GM23338 (cell line): Measurements from ENCODE around the gene ZBTB34. TPM values are rescaled to one million over a fixed set of nuclear protein-coding genes. Genes with fewer than 3 reads are reported as not detected.

Experiments used
- ATAC-seq: fragments of 200-7000 bp; cut with Tn5 transposase; 3 replicates; pipeline ENCODE4 v1.9.1; 2020
- DNase-seq: peaks from one replicate; pipeline ENCODE4 v3.0.0-alpha.2; 2015; ENCODE audit warnings: low spot score
- H2AFZ ChIP-seq: fragments of 200-600 bp; sonication (generic); 2 replicates; pipeline ENCODE4 v1.8.0; 2016; ENCODE audit warnings: antibody characterized with exemption, mild to moderate bottlenecking, moderate library complexity
- H3F3A ChIP-seq: fragments of 200-600 bp; sonication (generic); replicated peaks from 2 replicates; pipeline ENCODE4 v1.8.0; 2017; ENCODE audit warnings: antibody characterized with exemption, mixed run types, low read depth
- H3K27ac ChIP-seq: fragments of 200-600 bp; sonication (generic); 2 replicates; pipeline ENCODE4 v1.6.1; 2016; ENCODE audit warnings: low read depth
- H3K27me3 ChIP-seq: fragments of 200-600 bp; sonication (generic); 2 replicates; pipeline ENCODE4 v1.8.0; 2016; ENCODE audit warnings: mild to moderate bottlenecking, mixed run types, moderate library complexity; ENCODE audit not compliant: insufficient read depth
- H3K36me3 ChIP-seq: fragments of 200-600 bp; sonication (generic); 2 replicates; pipeline ENCODE4 v1.8.0; 2016; ENCODE audit warnings: mild to moderate bottlenecking; ENCODE audit not compliant: insufficient read depth
- H3K4me1 ChIP-seq: fragments of 200-600 bp; sonication (generic); 2 replicates; pipeline ENCODE4 v1.8.0; 2016; ENCODE audit warnings: mild to moderate bottlenecking, moderate library complexity; ENCODE audit not compliant: insufficient read depth
- H3K4me2 ChIP-seq: fragments of 200-600 bp; sonication (generic); 2 replicates; pipeline ENCODE4 v1.7.1; 2017; ENCODE audit warnings: mixed run types
- H3K4me3 ChIP-seq: fragments of 200-600 bp; sonication (generic); 2 replicates; pipeline ENCODE4 v1.6.1; 2016; ENCODE audit warnings: mixed run types
- H3K79me2 ChIP-seq: fragments of 200-600 bp; sonication (generic); replicated peaks from 2 replicates; pipeline ENCODE4 v1.8.0; 2017; ENCODE audit warnings: mild to moderate bottlenecking; ENCODE audit not compliant: insufficient read depth
- H3K9me2 ChIP-seq: fragments of 200-600 bp; sonication (generic); 2 replicates; pipeline ENCODE4 v1.8.0; 2017; ENCODE audit not compliant: insufficient read depth
- H4K20me1 ChIP-seq: fragments of 200-600 bp; sonication (generic); replicated peaks from 2 replicates; pipeline ENCODE4 v1.8.0; 2017; ENCODE audit warnings: mild to moderate bottlenecking; ENCODE audit not compliant: insufficient read depth
- H3K27ac Mint-ChIP-seq: 2 replicates; pipeline ENCODE4 v1.8.0; 2020; ENCODE audit warnings: inconsistent platforms, mild to moderate bottlenecking, moderate library complexity, mixed read lengths
- H3K27me3 Mint-ChIP-seq: 3 replicates; pipeline ENCODE4 v1.8.0; 2022; ENCODE audit warnings: low read depth, mild to moderate bottlenecking, moderate library complexity, mixed read lengths, inconsistent platforms; ENCODE audit not compliant: insufficient read depth, poor library complexity
- H3K36me3 Mint-ChIP-seq: 3 replicates; pipeline ENCODE4 v1.8.0; 2021; ENCODE audit warnings: low read depth, mild to moderate bottlenecking, inconsistent platforms, moderate library complexity, mixed read lengths
- H3K4me1 Mint-ChIP-seq: 3 replicates; pipeline ENCODE4 v1.8.0; 2020; ENCODE audit warnings: mild to moderate bottlenecking, inconsistent platforms, mixed read lengths
- H3K4me3 Mint-ChIP-seq: 3 replicates; pipeline ENCODE4 v1.8.0; 2021; ENCODE audit warnings: moderate library complexity, mild to moderate bottlenecking, inconsistent platforms, mixed read lengths
- H3K9me3 Mint-ChIP-seq: 3 replicates; pipeline ENCODE4 v1.8.0; 2020; ENCODE audit warnings: moderate library complexity, mild to moderate bottlenecking, inconsistent platforms, mixed read lengths
- CREB1 ChIP-seq: fragments of 250-450 bp; sonication (Bioruptor Pico); IDR thresholded peaks from 2 replicates; pipeline ENCODE4 v1.5.0; 2020; ENCODE audit warnings: low read depth, mild to moderate bottlenecking, moderate library complexity
- ETS1 ChIP-seq: IDR thresholded peaks from 2 replicates; pipeline ENCODE4 v1.6.1; 2016; ENCODE audit warnings: antibody characterized with exemption
- EZH2 ChIP-seq: fragments of 200-600 bp; sonication (generic); IDR thresholded peaks from one replicate; pipeline ENCODE4 v1.8.0; 2017; ENCODE audit warnings: antibody characterized with exemption, mild to moderate bottlenecking, low read depth; ENCODE audit not compliant: unreplicated experiment
- EZH2phosphoT487 ChIP-seq: fragments of 200-600 bp; sonication (generic); IDR thresholded peaks from one replicate; pipeline ENCODE4 v1.8.1; 2018; ENCODE audit warnings: antibody characterized with exemption; ENCODE audit not compliant: unreplicated experiment
- JUNB ChIP-seq: IDR thresholded peaks from one replicate; pipeline ENCODE4 v1.6.1; 2016; ENCODE audit warnings: antibody characterized with exemption; ENCODE audit not compliant: unreplicated experiment
- NANOG ChIP-seq: IDR thresholded peaks from 2 replicates; pipeline ENCODE4 v1.6.1; 2016; ENCODE audit warnings: antibody characterized with exemption, borderline replicate concordance
- POLR2AphosphoS5 ChIP-seq: IDR thresholded peaks from 2 replicates; pipeline ENCODE4 v1.6.1; 2016; ENCODE audit warnings: antibody characterized with exemption, low read depth
- REST ChIP-seq: IDR thresholded peaks from one replicate; pipeline ENCODE4 v1.6.1; 2018; ENCODE audit warnings: antibody characterized with exemption; ENCODE audit not compliant: unreplicated experiment
- STAT1 ChIP-seq: IDR thresholded peaks from one replicate; pipeline ENCODE4 v1.6.1; 2016; ENCODE audit warnings: antibody characterized with exemption; ENCODE audit not compliant: unreplicated experiment
- ZNF114 ChIP-seq: fragments of 250-450 bp; sonication (Bioruptor Pico); IDR thresholded peaks from 2 replicates; pipeline ENCODE4 v1.5.0; 2020; ENCODE audit warnings: mild to moderate bottlenecking, moderate library complexity
- ZNF331 ChIP-seq: fragments of 250-450 bp; sonication (Bioruptor Pico); IDR thresholded peaks from 2 replicates; pipeline ENCODE4 v1.5.0; 2020; ENCODE audit warnings: low read depth, mild to moderate bottlenecking, moderate library complexity
- polyA plus RNA-seq: library from polyadenylated mRNA; unstranded; fragments of >200 nt; fragmentation: Nextera tagmentation; extraction: Ambion mirVana; gene quantifications from 2 replicates; pipeline ENCODE4 v1.2.1, GENCODE V29; 2016
- total RNA-seq: library from RNA; depleted of rRNA; stranded (reverse); fragments of >200 nt; shearing (Covaris generic); gene quantifications from 2 replicates; pipeline ENCODE4 v1.2.3, GENCODE V29; 2014
- TF ChIP-seq, protein P1 (sequence below), 2 experiments: fragments of 200-600 bp in 1 of 2; sonication (generic) in 1 of 2; conservative IDR thresholded peaks; 2 replicates each; pipeline versions ENCODE4 v1.5.1 to v1.6.1; 2016 to 2017; ENCODE audit warnings: antibody characterized with exemption in 2 of 2, low read depth in 2 of 2, mild to moderate bottlenecking in 2 of 2, moderate library complexity in 1 of 2

The ZBTB34 gene
- total and polyA plus RNA-seq, 2 experiments from 2014 or later: 6.4 to 21.9 TPM

GRCh38 chr9:126862104-126862761, 1.8 kb downstream of the ZBTB34 start:
- peaks cover 14% of the 10 kb centered on the region for H3K27me3 Mint-ChIP-seq
- peaks cover 23% of the 10 kb centered on the region for H3K4me1 Mint-ChIP-seq
- peak overlapping the region; percentile 37; the same call in 1 of the 2 replicates for H3K27ac Mint-ChIP-seq

GRCh38 chr9:126864771-126865170, 4.3 kb downstream of the ZBTB34 start:
- ATAC-seq: no peak
- Histone ChIP-seq H3K27ac (no peak overlapping the region), H2AFZ (no peak overlapping the region), H3K9me2 (no peaks in the 10 kb centered on the region), H3K4me1 (peaks cover 40% of the 10 kb centered on the region), H4K20me1 (peaks cover 40% of the 10 kb centered on the region), H3K4me3 (no peak overlapping the region), H3F3A (0 out of 2 replicates have a peak, but pooled peaks cover 4% of the 10 kb centered on the region), H3K27me3 (no peaks in the 10 kb centered on the region), H3K79me2 (peaks cover 89% of the 10 kb centered on the region), H3K36me3 (peaks cover 4% of the 10 kb centered on the region; the same call in 1 of the 2 replicates), H3K4me2 (no peak overlapping the region)
- Mint-ChIP-seq H3K4me3 (no peak overlapping the region), H3K27ac (no peak overlapping the region), H3K4me1 (peaks cover 43% of the 10 kb centered on the region), H3K27me3 (peaks cover 10% of the 10 kb centered on the region), H3K9me3 (no peaks in the 10 kb centered on the region), H3K36me3 (peaks cover 28% of the 10 kb centered on the region)
- DNase-seq: no peak
- TF ChIP-seq STAT1 (no peak), EZH2phosphoT487 (no peak), ETS1 (no peak), JUNB (no peak), EZH2 (no peak), CREB1 (CRISPR knock-in tag) (no peak), POLR2AphosphoS5 (no peak), NANOG (no peak)
- TF ChIP-seq, protein P1, sequence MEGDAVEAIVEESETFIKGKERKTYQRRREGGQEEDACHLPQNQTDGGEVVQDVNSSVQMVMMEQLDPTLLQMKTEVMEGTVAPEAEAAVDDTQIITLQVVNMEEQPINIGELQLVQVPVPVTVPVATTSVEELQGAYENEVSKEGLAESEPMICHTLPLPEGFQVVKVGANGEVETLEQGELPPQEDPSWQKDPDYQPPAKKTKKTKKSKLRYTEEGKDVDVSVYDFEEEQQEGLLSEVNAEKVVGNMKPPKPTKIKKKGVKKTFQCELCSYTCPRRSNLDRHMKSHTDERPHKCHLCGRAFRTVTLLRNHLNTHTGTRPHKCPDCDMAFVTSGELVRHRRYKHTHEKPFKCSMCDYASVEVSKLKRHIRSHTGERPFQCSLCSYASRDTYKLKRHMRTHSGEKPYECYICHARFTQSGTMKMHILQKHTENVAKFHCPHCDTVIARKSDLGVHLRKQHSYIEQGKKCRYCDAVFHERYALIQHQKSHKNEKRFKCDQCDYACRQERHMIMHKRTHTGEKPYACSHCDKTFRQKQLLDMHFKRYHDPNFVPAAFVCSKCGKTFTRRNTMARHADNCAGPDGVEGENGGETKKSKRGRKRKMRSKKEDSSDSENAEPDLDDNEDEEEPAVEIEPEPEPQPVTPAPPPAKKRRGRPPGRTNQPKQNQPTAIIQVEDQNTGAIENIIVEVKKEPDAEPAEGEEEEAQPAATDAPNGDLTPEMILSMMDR (conservative IDR thresholded peaks at IDR 0.05; ENCODE audit: low read depth in 2 of 2): no peak

More at GRCh38 chr9:126862104-126862761, 1.8 kb downstream of the ZBTB34 start:
- ATAC-seq (peak; percentile 22), DNase-seq (peak; percentile 33)
- H3K4me2 ChIP-seq: peak overlapping the region; percentile 93
- H3K4me3 ChIP-seq: peak overlapping the region; percentile 79
- Mint-ChIP-seq H3K4me3 (peak overlapping the region; percentile 84), H3K36me3 (peaks cover 28% of the 10 kb centered on the region), H3K9me3 (no peaks in the 10 kb centered on the region)
- H3K27ac ChIP-seq: peak overlapping the region; percentile 53; the same call in 1 of the 2 replicates
- TF ChIP-seq CREB1 (CRISPR knock-in tag) (no peak), EZH2phosphoT487 (no peak), REST (no peak), EZH2 (no peak), NANOG (no peak), ZNF114 (CRISPR knock-in tag) (no peak), ZNF331 (CRISPR knock-in tag) (no peak), POLR2AphosphoS5 (no peak), JUNB (no peak), STAT1 (no peak)
- peaks cover 40% of the 10 kb centered on the region for H4K20me1 ChIP-seq
- H3K27me3 ChIP-seq: no peaks in the 10 kb centered on the region
- H3K4me1 ChIP-seq: peaks cover 23% of the 10 kb centered on the region
- H3K9me2 ChIP-seq: no peaks in the 10 kb centered on the region
- H3K79me2 ChIP-seq: peaks cover 63% of the 10 kb centered on the region
- no peak overlapping the region for H2AFZ ChIP-seq
- H3F3A ChIP-seq: 0 out of 2 replicates have a peak, but pooled peaks cover 4% of the 10 kb centered on the region
- H3K36me3 ChIP-seq: peaks cover 4% of the 10 kb centered on the region; the same call in 1 of the 2 replicates
